ENCODE results near the gene GFOD2.
"Not testable (repeated sequence)": the region's sequence is repeated elsewhere in the genome, so short reads cannot be mapped to it uniquely, and the experiment has no call there.

GFOD2 gene

GRCh38 chr16:67699265-67699664, 19.9 kb downstream of the GFOD2 start:
- no peak for FAIRE-seq

GRCh38 chr16:67697422-67698185, 21.5 kb downstream of the GFOD2 start:
- FAIRE-seq: no peak

- FAIRE-seq: no peak
These were observed 24.5 kb downstream of the GFOD2 start for GRCh38 chr16:67694611-67695010.

GRCh38 chr16:67693517-67694285, 25.4 kb downstream of the GFOD2 start:
- FAIRE-seq: not testable (repeated sequence)

- FAIRE-seq: no peak
These were observed 33.6 kb downstream of the GFOD2 start for GRCh38 chr16:67685388-67686112.

- no peak for FAIRE-seq
These were observed 35.3 kb downstream of the GFOD2 start for GRCh38 chr16:67683767-67684166.

GRCh38 chr16:67679935-67680897, 38.9 kb downstream of the GFOD2 start:
- no peak for FAIRE-seq

- FAIRE-seq: no peak
These were observed 40.6 kb downstream of the GFOD2 start for GRCh38 chr16:67678354-67679023.

GRCh38 chr16:67677712-67678111, 41.4 kb downstream of the GFOD2 start:
- no peak for FAIRE-seq

GRCh38 chr16:67676939-67677338, 42.2 kb downstream of the GFOD2 start:
- FAIRE-seq: no peak

GRCh38 chr16:67676516-67676915, 42.6 kb downstream of the GFOD2 start:
- no peak for FAIRE-seq

GRCh38 chr16:67675999-67676398, 43.1 kb downstream of the GFOD2 start:
- FAIRE-seq: no peak

GRCh38 chr16:67675579-67675935, 43.6 kb downstream of the GFOD2 start:
- no peak for FAIRE-seq

GRCh38 chr16:67674851-67675578, 44.1 kb downstream of the GFOD2 start:
- no peak for FAIRE-seq

GRCh38 chr16:67673712-67674580, 45.2 kb downstream of the GFOD2 start:
- FAIRE-seq: no peak

- no peak for FAIRE-seq
These were observed 46.1 kb downstream of the GFOD2 start for GRCh38 chr16:67672739-67673662.

- no peak for FAIRE-seq
These were observed 46.8 kb downstream of the GFOD2 start for GRCh38 chr16:67672306-67672705.

GRCh38 chr16:67669499-67670101, 49.5 kb downstream of the GFOD2 start:
- no peak for FAIRE-seq
